Breast epithelium (tissue), 4 donors: ENCODE data around the gene AFF4. TPM values are rescaled to one million over a fixed set of nuclear protein-coding genes. Genes with fewer than 3 reads are reported as not detected.

ENCODE experiments used
- DNase-seq, 2 donors: peaks; one replicate each; pipeline ENCODE4 v3.0.0-alpha.2; 2019; ENCODE audit warnings: low spot score in 2 of 2
- H3K27ac ChIP-seq, 2 donors: fragments of 200-600 bp; sonication (generic) in 1 of 2; one replicate each; pipeline ENCODE4 v1.5.1; 2016 to 2019; ENCODE audit warnings: mild to moderate bottlenecking in 1 of 2
- H3K27me3 ChIP-seq, 2 donors: fragments of 200-600 bp; sonication (generic) in 1 of 2; one replicate each; pipeline versions ENCODE4 v1.5.1 to v1.6.0; 2017 to 2019; ENCODE audit warnings: control low read depth in 1 of 2, mild to moderate bottlenecking in 1 of 2
- H3K36me3 ChIP-seq: fragments of 200-600 bp; one replicate; pipeline ENCODE4 v1.5.1; 2019
- H3K4me1 ChIP-seq, 2 donors: fragments of 200-600 bp; sonication (generic); one replicate each; pipeline ENCODE4 v1.5.1; 2016 to 2019; ENCODE audit warnings: control low read depth in 1 of 2
- H3K4me3 ChIP-seq, 3 donors: fragments of 200-600 bp; sonication (generic); 1 replicate in 2 of 3; 2 replicates in 1 of 3; pipeline ENCODE4 v1.5.1; 2016 to 2019; ENCODE audit warnings: mild to moderate bottlenecking in 3 of 3, moderate library complexity in 2 of 3
- H3K9me3 ChIP-seq, 2 donors: fragments of 200-600 bp; sonication (generic) in 1 of 2; one replicate each; pipeline ENCODE4 v1.5.1; 2016 to 2019; ENCODE audit warnings: control low read depth in 1 of 2
- POLR2A ChIP-seq: fragments of 450-650 bp; IDR thresholded peaks from one replicate; pipeline ENCODE4 v1.6.1; 2016; ENCODE audit warnings: antibody characterized with exemption, mild to moderate bottlenecking, moderate library complexity
- POLR2AphosphoS5 ChIP-seq, 3 donors: sonication (generic); formaldehyde crosslinking; IDR thresholded peaks; one replicate each; pipeline ENCODE4 v1.6.1; 2017; ENCODE audit warnings: antibody characterized with exemption in 3 of 3
- intact Hi-C: fragments of 100-400 bp; cut with DNase I; formaldehyde crosslinking; loops from one replicate; pipeline ENCODE4 v1.15.1; 2023; ENCODE audit warnings: low total_unique reads
- total RNA-seq, 3 donors: library from RNA; depleted of rRNA; stranded (reverse); fragments of >200 nt; gene quantifications; one replicate each; pipeline ENCODE4 v1.1.0, GENCODE V29; 2016
- TF ChIP-seq, protein P1 (sequence below), 3 donors: fragments of 450-650 bp; IDR thresholded peaks; one replicate each; pipeline ENCODE4 v1.5.1; 2016 to 2017; ENCODE audit warnings: antibody characterized with exemption in 3 of 3, mild to moderate bottlenecking in 3 of 3, moderate library complexity in 3 of 3

AFF4 gene
- total RNA-seq, 3 donors from 2014 or later: 70.2 to 108 (median 75.4) TPM

DNA sequence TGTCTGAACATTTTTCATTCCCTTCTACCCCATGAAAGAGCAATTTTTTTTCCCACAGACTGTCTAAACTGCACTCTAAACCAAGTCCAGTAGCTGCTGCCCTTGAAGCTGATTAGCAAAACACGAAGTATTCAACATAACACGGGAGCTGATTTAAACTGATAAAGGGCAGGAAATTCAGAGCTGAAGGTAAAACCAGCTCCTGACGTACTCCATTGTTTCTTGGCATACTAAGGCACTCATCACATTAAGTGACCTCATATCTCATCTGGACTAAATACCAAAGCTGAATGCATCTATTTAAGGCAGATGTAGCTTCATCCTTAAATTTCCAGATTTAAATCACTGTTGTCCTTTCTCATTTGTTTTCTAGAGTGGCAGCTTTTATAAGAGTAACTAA is 109.1 kb downstream of the AFF4 start:
- H3K9me3 ChIP-seq: no peaks in the 10 kb centered on the region
- intact Hi-C loops: no loop called here
- no peak overlapping the region for H3K4me3 ChIP-seq
- no peaks in the 10 kb centered on the region for H3K36me3 ChIP-seq
- no peak overlapping the region for H3K27ac ChIP-seq
- TF ChIP-seq POLR2A (no peak), POLR2AphosphoS5 (IDR thresholded peaks at IDR 0.05) (no peak)
- TF ChIP-seq, protein P1, sequence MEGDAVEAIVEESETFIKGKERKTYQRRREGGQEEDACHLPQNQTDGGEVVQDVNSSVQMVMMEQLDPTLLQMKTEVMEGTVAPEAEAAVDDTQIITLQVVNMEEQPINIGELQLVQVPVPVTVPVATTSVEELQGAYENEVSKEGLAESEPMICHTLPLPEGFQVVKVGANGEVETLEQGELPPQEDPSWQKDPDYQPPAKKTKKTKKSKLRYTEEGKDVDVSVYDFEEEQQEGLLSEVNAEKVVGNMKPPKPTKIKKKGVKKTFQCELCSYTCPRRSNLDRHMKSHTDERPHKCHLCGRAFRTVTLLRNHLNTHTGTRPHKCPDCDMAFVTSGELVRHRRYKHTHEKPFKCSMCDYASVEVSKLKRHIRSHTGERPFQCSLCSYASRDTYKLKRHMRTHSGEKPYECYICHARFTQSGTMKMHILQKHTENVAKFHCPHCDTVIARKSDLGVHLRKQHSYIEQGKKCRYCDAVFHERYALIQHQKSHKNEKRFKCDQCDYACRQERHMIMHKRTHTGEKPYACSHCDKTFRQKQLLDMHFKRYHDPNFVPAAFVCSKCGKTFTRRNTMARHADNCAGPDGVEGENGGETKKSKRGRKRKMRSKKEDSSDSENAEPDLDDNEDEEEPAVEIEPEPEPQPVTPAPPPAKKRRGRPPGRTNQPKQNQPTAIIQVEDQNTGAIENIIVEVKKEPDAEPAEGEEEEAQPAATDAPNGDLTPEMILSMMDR (IDR thresholded peaks at IDR 0.05): no peak
- H3K4me1 ChIP-seq: no peaks in the 10 kb centered on the region
- DNase-seq: no peak
- no peaks in the 10 kb centered on the region for H3K27me3 ChIP-seq

GRCh38 chr5:132853790-132854189 is 109.6 kb downstream of the AFF4 start:
- Histone ChIP-seq H3K36me3 (no peaks in the 10 kb centered on the region), H3K9me3 (no peaks in the 10 kb centered on the region), H3K27me3 (no peaks in the 10 kb centered on the region), H3K27ac (no peak overlapping the region), H3K4me3 (no peak overlapping the region), H3K4me1 (no peaks in the 10 kb centered on the region)
- intact Hi-C loops: no loop called here
- no peak for TF ChIP-seq POLR2A
- no peak for TF ChIP-seq POLR2AphosphoS5 (IDR thresholded peaks at IDR 0.05)
- TF ChIP-seq, protein P1 (IDR thresholded peaks at IDR 0.05): no peak
- DNase-seq: no peak

GRCh38 chr5:132853323-132853722 is 110.1 kb downstream of the AFF4 start:
- H3K9me3 ChIP-seq: no peaks in the 10 kb centered on the region
- no peak for DNase-seq
- no peak overlapping the region for H3K27ac ChIP-seq
- no peak overlapping the region for H3K4me3 ChIP-seq
- no peaks in the 10 kb centered on the region for H3K36me3 ChIP-seq
- H3K27me3 ChIP-seq: no peaks in the 10 kb centered on the region
- intact Hi-C loops: no loop called here
- TF ChIP-seq, protein P1 (IDR thresholded peaks at IDR 0.05): no peak
- no peak for TF ChIP-seq POLR2AphosphoS5 (IDR thresholded peaks at IDR 0.05)
- no peak for TF ChIP-seq POLR2A
- H3K4me1 ChIP-seq: no peaks in the 10 kb centered on the region

DNA sequence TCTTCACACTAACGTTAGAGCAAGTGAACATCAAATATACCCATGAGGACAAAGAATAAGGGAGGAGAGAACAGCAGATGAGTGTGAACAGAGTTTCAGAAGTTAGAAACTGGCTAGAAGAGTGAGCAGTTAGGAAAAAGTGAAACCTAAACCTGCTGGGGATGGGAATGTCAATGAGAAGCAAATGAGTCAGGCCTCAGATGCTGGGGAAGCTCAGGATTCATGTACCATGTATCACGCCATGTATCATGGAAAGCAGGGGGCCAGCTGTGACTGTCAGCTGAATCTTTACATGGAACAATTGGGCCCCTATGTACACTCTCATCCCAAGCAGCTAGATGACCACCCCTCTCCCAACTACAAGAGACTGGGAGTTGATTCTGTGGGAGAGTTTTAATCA is 113.4 kb downstream of the AFF4 start:
- Histone ChIP-seq H3K36me3 (no peaks in the 10 kb centered on the region), H3K27ac (no peak overlapping the region), H3K27me3 (no peaks in the 10 kb centered on the region), H3K9me3 (no peaks in the 10 kb centered on the region), H3K4me1 (no peaks in the 10 kb centered on the region), H3K4me3 (no peak overlapping the region)
- intact Hi-C loops: no loop called here
- TF ChIP-seq POLR2A: no peak
- no peak for DNase-seq

DNA sequence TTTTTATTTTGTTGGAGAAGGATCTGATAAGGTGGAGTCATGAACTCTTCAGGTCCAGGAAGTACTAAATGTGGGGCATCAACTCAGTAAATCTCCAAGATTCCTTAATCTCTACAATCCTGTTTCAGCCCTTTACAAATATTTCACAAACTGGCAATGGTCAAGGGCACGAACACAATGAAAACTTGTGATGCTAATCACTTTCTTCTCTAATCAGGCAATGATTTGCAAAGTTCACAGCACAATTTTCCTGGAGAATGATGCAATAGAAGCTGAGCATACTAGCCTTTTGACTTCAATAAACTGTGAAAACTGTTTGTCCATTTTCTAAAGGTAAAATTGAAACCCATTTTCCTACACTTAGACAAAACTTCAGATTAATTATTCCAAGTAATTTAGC is 114.1 kb downstream of the AFF4 start:
- DNase-seq: no peak
- intact Hi-C loops: no loop called here
- TF ChIP-seq POLR2AphosphoS5 (IDR thresholded peaks at IDR 0.05) (no peak), POLR2A (no peak)
- TF ChIP-seq, protein P1 (IDR thresholded peaks at IDR 0.05): no peak

DNA sequence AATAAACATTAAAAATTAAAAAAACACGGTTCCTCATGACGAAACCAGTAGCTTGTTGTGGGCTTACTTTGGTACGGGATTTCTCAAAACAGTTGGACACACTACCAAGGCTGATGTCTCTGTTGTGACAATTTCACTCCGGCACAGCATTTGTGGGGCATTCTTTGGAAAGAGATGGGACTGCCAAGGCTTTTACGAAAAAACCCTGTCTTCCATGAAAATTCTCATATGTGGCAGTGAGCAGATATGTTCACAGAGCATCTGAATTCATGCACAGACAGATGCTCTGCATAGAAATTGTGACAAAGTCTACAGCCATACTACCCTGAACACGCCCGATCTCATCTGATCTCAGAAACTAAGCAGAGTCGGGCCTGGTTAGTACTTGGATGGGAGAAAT is 115.2 kb downstream of the AFF4 start:
- no peak overlapping the region for H3K27ac ChIP-seq
- H3K4me1 ChIP-seq: no peaks in the 10 kb centered on the region
- no peak for DNase-seq
- H3K36me3 ChIP-seq: no peaks in the 10 kb centered on the region
- no peaks in the 10 kb centered on the region for H3K9me3 ChIP-seq
- H3K4me3 ChIP-seq: no peak overlapping the region
- no peaks in the 10 kb centered on the region for H3K27me3 ChIP-seq
- TF ChIP-seq POLR2A (no peak), POLR2AphosphoS5 (IDR thresholded peaks at IDR 0.05) (no peak)
- TF ChIP-seq, protein P1 (IDR thresholded peaks at IDR 0.05): no peak
- intact Hi-C loops: no loop called here

More for the DNA sequence above, 114.1 kb downstream of the AFF4 start:
- Histone ChIP-seq H3K9me3 (no peaks in the 10 kb centered on the region), H3K4me3 (no peak overlapping the region), H3K36me3 (no peaks in the 10 kb centered on the region), H3K27ac (no peak overlapping the region), H3K4me1 (no peaks in the 10 kb centered on the region), H3K27me3 (no peaks in the 10 kb centered on the region)
